Stimulated activated CD4-positive, alpha-beta T cell treated with anti-CD3 and anti-CD28 coated beads, Interleukin-4, amount 100 ng/mL, for 48 hours (primary cell): ENCODE results near the gene FOXRED2.

Experiments
- DNase-seq, 2 donors: peaks; one replicate each; pipeline ENCODE4 v3.0.0-alpha.2; 2020; ENCODE audit warnings: low read depth in 2 of 2

The FOXRED2 gene

GRCh38 chr22:36449596-36450175 lies 57.2 kb downstream of the FOXRED2 start:
- no peak for DNase-seq

GRCh38 chr22:36447632-36448031 lies 59.2 kb downstream of the FOXRED2 start:
- no peak for DNase-seq

GRCh38 chr22:36445158-36445668 lies 61.6 kb downstream of the FOXRED2 start:
- DNase-seq, result no peak

GRCh38 chr22:36443198-36443770 lies 63.6 kb downstream of the FOXRED2 start:
- no peak for DNase-seq

- DNase-seq, result no peak
Measured at GRCh38 chr22:36442506-36443197, 64.2 kb downstream of the FOXRED2 start.

- no peak for DNase-seq
Measured at GRCh38 chr22:36440429-36441002, 66.3 kb downstream of the FOXRED2 start.

- DNase-seq, result no peak
Measured at GRCh38 chr22:36439481-36440271, 67.2 kb downstream of the FOXRED2 start.
